HEK293 (cell line): ENCODE measurements around the gene RFX4.

Experiments
- CTCF ChIA-PET: fragments of 350-600 bp; formaldehyde crosslinking; extraction: SDS; loops from one replicate; lab custom pipeline; 2021; ENCODE audit warnings: antibody characterized with exemption; lab: Yijun Ruan, JAX
- POLR2A ChIA-PET: fragments of 300-600 bp; formaldehyde crosslinking; extraction: SDS; loops from one replicate; lab custom pipeline; 2020; ENCODE audit warnings: antibody characterized with exemption, inconsistent platforms; lab: Yijun Ruan, JAX
- H3K27ac ChIP-seq: fragments of 200-500 bp; sonication (Bioruptor generic); 2 replicates; pipeline ENCODE4 v1.5.1; 2014; ENCODE audit warnings: low read depth, low read length, control low read depth, inconsistent platforms; ENCODE audit errors: extremely low read depth
- H3K36me3 ChIP-seq, 2 experiments: fragments of 200-500 bp in 1 of 2; sonication (Bioruptor generic) in 1 of 2; 1 replicate in 1 of 2; 2 replicates in 1 of 2; pipeline ENCODE4 v1.5.1; 2014 to 2017; ENCODE audit warnings: inconsistent platforms in 2 of 2, low read length in 2 of 2; ENCODE audit not compliant: control insufficient read depth in 2 of 2, insufficient read depth in 1 of 2
- H3K4me1 ChIP-seq: fragments of 200-500 bp; sonication (Bioruptor generic); 2 replicates; pipeline ENCODE4 v1.5.1; 2014; ENCODE audit warnings: mild to moderate bottlenecking, low read length, inconsistent platforms; ENCODE audit not compliant: control insufficient read depth, insufficient read depth
- H3K4me3 ChIP-seq: 2 replicates; pipeline ENCODE4 v1.5.1; 2011; ENCODE audit warnings: low read depth, mild to moderate bottlenecking, control low read depth, low read length, moderate library complexity
- H3K9me3 ChIP-seq: fragments of 200-500 bp; sonication (Bioruptor generic); 2 replicates; pipeline ENCODE4 v1.5.1; 2014; ENCODE audit warnings: low read depth, low read length, inconsistent platforms; ENCODE audit not compliant: control insufficient read depth, insufficient read depth
- BCL11B ChIP-seq: fragments of 450-650 bp; formaldehyde crosslinking; IDR thresholded peaks from 2 replicates; pipeline ENCODE4 v1.5.1; 2016; ENCODE audit warnings: low read depth, missing biosample characterization, missing genetic modification characterization
- FEZF1 ChIP-seq: fragments of 450-650 bp; formaldehyde crosslinking; IDR thresholded peaks from 2 replicates; pipeline ENCODE4 v1.5.1; 2016; ENCODE audit warnings: missing biosample characterization, missing genetic modification characterization
- GLI2 ChIP-seq: fragments of 450-650 bp; formaldehyde crosslinking; IDR thresholded peaks from 2 replicates; pipeline ENCODE4; 2017; ENCODE audit warnings: missing biosample characterization, missing genetic modification characterization, low read depth, borderline replicate concordance
- GLI4 ChIP-seq: fragments of 450-650 bp; formaldehyde crosslinking; IDR thresholded peaks from 2 replicates; pipeline ENCODE4 v1.5.1; 2016; ENCODE audit warnings: missing biosample characterization, missing genetic modification characterization
- RBAK ChIP-seq: fragments of 450-650 bp; formaldehyde crosslinking; IDR thresholded peaks from 2 replicates; pipeline ENCODE4 v1.5.1; 2016; ENCODE audit warnings: missing biosample characterization, missing genetic modification characterization
- SP2 ChIP-seq: fragments of 450-650 bp; formaldehyde crosslinking; IDR thresholded peaks from 2 replicates; pipeline ENCODE4 v1.5.1; 2016; ENCODE audit warnings: missing biosample characterization, missing genetic modification characterization
- ZBTB11 ChIP-seq: fragments of 450-650 bp; formaldehyde crosslinking; conservative IDR thresholded peaks from 2 replicates; pipeline ENCODE4 v1.5.1; 2016; ENCODE audit warnings: low read depth, missing biosample characterization, missing genetic modification characterization
- ZBTB21 ChIP-seq: fragments of 450-650 bp; formaldehyde crosslinking; IDR thresholded peaks from 2 replicates; pipeline ENCODE4 v1.5.1; 2017; ENCODE audit warnings: missing biosample characterization, missing genetic modification characterization
- ZBTB7A ChIP-seq: fragments of 450-650 bp; formaldehyde crosslinking; IDR thresholded peaks from 2 replicates; pipeline ENCODE4 v1.5.1; 2016; ENCODE audit warnings: low read depth, missing biosample characterization, missing genetic modification characterization
- ZFP3 ChIP-seq: fragments of 450-650 bp; formaldehyde crosslinking; IDR thresholded peaks from 2 replicates; pipeline ENCODE4 v1.5.1; 2016; ENCODE audit warnings: low read depth, missing biosample characterization, missing genetic modification characterization
- ZNF132 ChIP-seq: fragments of 450-650 bp; formaldehyde crosslinking; IDR thresholded peaks from 2 replicates; pipeline ENCODE4 v1.5.1; 2017; ENCODE audit warnings: missing biosample characterization, missing genetic modification characterization, borderline replicate concordance
- ZNF146 ChIP-seq: fragments of 450-650 bp; formaldehyde crosslinking; IDR thresholded peaks from 2 replicates; pipeline ENCODE4 v1.5.1; 2016; ENCODE audit warnings: missing biosample characterization, missing genetic modification characterization
- ZNF16 ChIP-seq: fragments of 450-650 bp; formaldehyde crosslinking; IDR thresholded peaks from 2 replicates; pipeline ENCODE4 v1.5.1; 2016; ENCODE audit warnings: low read depth, missing biosample characterization, missing genetic modification characterization
- ZNF211 ChIP-seq: fragments of 450-650 bp; formaldehyde crosslinking; IDR thresholded peaks from 2 replicates; pipeline ENCODE4 v1.5.1; 2016; ENCODE audit warnings: low read depth, missing biosample characterization, missing genetic modification characterization
- ZNF350 ChIP-seq: fragments of 450-650 bp; formaldehyde crosslinking; IDR thresholded peaks from 2 replicates; pipeline ENCODE4 v1.5.0; 2017; ENCODE audit warnings: missing biosample characterization, mild to moderate bottlenecking, missing genetic modification characterization
- ZNF394 ChIP-seq: fragments of 450-650 bp; formaldehyde crosslinking; IDR thresholded peaks from 2 replicates; pipeline ENCODE4 v1.5.1; 2016; ENCODE audit warnings: missing biosample characterization, missing genetic modification characterization, mild to moderate bottlenecking, moderate library complexity, borderline replicate concordance
- ZNF404 ChIP-seq: fragments of 450-650 bp; formaldehyde crosslinking; IDR thresholded peaks from 2 replicates; pipeline ENCODE4 v1.5.1; 2017; ENCODE audit warnings: missing biosample characterization, missing genetic modification characterization
- ZNF514 ChIP-seq: fragments of 450-650 bp; formaldehyde crosslinking; IDR thresholded peaks from 2 replicates; pipeline ENCODE4 v1.5.1; 2016; ENCODE audit warnings: missing biosample characterization, missing genetic modification characterization
- ZNF560 ChIP-seq: fragments of 450-650 bp; formaldehyde crosslinking; IDR thresholded peaks from 2 replicates; pipeline ENCODE4 v1.5.1; 2017; ENCODE audit warnings: missing biosample characterization, missing genetic modification characterization, borderline replicate concordance
- ZNF621 ChIP-seq: fragments of 450-650 bp; formaldehyde crosslinking; IDR thresholded peaks from 2 replicates; pipeline ENCODE4 v1.5.1; 2017; ENCODE audit warnings: missing biosample characterization, missing genetic modification characterization
- ZNF658 ChIP-seq: fragments of 450-650 bp; formaldehyde crosslinking; IDR thresholded peaks from 2 replicates; pipeline ENCODE4; 2016; ENCODE audit warnings: missing biosample characterization, missing genetic modification characterization
- ZNF707 ChIP-seq: fragments of 450-650 bp; formaldehyde crosslinking; IDR thresholded peaks from 2 replicates; pipeline ENCODE4 v1.5.1; 2016; ENCODE audit warnings: missing biosample characterization, missing genetic modification characterization
- TF ChIP-seq, protein P1 (sequence below): fragments of 450-650 bp; formaldehyde crosslinking; IDR thresholded peaks from 2 replicates; pipeline ENCODE4 v1.5.1; 2016; ENCODE audit warnings: missing biosample characterization, missing genetic modification characterization
- TF ChIP-seq, protein P2 (sequence below): fragments of 450-650 bp; formaldehyde crosslinking; IDR thresholded peaks from 2 replicates; pipeline ENCODE4 v1.5.1; 2016; ENCODE audit warnings: missing biosample characterization, missing genetic modification characterization

RFX4 gene

GRCh38 chr12:106705971-106706370 lies 123.2 kb downstream of the RFX4 start:
- H3K27ac ChIP-seq: no peak overlapping the region
- H3K4me1 ChIP-seq: no peaks in the 10 kb centered on the region
- ChIA-PET POLR2A (no interaction called here), CTCF (no interaction called here)
- no peaks in the 10 kb centered on the region for H3K36me3 ChIP-seq
- TF ChIP-seq ZNF394 (tag by site-specific recombination) (no peak), ZNF404 (no peak), RBAK (tag by site-specific recombination) (no peak), ZFP3 (tag by site-specific recombination) (no peak), ZBTB11 (tag by site-specific recombination) (no peak), ZNF211 (no peak)
- TF ChIP-seq, protein P1, sequence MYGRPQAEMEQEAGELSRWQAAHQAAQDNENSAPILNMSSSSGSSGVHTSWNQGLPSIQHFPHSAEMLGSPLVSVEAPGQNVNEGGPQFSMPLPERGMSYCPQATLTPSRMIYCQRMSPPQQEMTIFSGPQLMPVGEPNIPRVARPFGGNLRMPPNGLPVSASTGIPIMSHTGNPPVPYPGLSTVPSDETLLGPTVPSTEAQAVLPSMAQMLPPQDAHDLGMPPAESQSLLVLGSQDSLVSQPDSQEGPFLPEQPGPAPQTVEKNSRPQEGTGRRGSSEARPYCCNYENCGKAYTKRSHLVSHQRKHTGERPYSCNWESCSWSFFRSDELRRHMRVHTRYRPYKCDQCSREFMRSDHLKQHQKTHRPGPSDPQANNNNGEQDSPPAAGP: no peak
- H3K9me3 ChIP-seq: no peaks in the 10 kb centered on the region
- H3K4me3 ChIP-seq: no peak overlapping the region

DNA sequence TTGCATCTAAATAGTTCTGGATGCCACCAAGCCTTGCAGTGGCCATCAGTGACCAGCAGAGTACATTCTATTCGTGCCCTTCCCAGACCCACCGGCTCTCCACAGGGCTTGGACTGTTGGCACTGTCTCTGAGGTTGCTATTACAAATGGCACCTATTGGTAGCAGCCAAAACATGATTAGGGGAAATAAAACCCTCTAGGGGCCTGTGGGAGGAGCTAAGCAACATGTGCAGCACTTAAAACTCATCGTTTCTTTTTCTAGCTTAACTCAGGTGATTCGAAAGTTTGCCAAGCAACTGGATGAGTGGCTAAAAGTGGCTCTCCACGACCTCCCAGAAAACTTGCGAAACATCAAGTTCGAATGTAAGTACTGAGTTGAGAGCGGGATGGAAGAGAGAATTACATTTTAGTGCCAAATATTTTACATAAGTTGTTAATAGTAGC lies 126.3 kb downstream of the RFX4 start:
- POLR2A ChIA-PET: no interaction called here
- CTCF ChIA-PET: interaction anchor here (1.4 kb wide), 1 partner anchor 210 kb away, joined by 5 read pairs; no protein-coding TSS in a partner anchor
- Histone ChIP-seq H3K4me3 (no peak overlapping the region), H3K36me3 (no peaks in the 10 kb centered on the region), H3K27ac (no peak overlapping the region), H3K4me1 (no peaks in the 10 kb centered on the region), H3K9me3 (no peaks in the 10 kb centered on the region)
- TF ChIP-seq FEZF1 (tag by site-specific recombination) (no peak), ZNF658 (no peak), ZNF16 (no peak), GLI4 (tag by site-specific recombination) (no peak), BCL11B (tag by site-specific recombination) (no peak), ZNF707 (tag by site-specific recombination) (no peak), GLI2 (tag by site-specific recombination) (no peak), ZNF350 (tag by site-specific recombination) (no peak), ZNF146 (tag by site-specific recombination) (no peak), ZNF560 (tag by site-specific recombination) (no peak), ZNF132 (tag by site-specific recombination) (no peak), ZBTB7A (tag by site-specific recombination) (no peak), ZNF621 (tag by site-specific recombination) (no peak), ZBTB21 (tag by site-specific recombination) (no peak), SP2 (tag by site-specific recombination) (no peak), ZNF514 (no peak)
- TF ChIP-seq, protein P2, sequence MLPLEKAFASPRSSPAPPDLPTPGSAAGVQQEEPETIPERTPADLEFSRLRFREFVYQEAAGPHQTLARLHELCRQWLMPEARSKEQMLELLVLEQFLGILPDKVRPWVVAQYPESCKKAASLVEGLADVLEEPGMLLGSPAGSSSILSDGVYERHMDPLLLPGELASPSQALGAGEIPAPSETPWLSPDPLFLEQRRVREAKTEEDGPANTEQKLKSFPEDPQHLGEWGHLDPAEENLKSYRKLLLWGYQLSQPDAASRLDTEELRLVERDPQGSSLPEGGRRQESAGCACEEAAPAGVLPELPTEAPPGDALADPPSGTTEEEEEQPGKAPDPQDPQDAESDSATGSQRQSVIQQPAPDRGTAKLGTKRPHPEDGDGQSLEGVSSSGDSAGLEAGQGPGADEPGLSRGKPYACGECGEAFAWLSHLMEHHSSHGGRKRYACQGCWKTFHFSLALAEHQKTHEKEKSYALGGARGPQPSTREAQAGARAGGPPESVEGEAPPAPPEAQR (tag by site-specific recombination): no peak
